HEK293 (cell line): Measurements from ENCODE around the gene SCUBE1.

Experiments
- CTCF ChIA-PET: fragments of 350-600 bp; formaldehyde crosslinking; extraction: SDS; loops from one replicate; lab custom pipeline; 2021; ENCODE audit warnings: antibody characterized with exemption; lab: Yijun Ruan, JAX
- POLR2A ChIA-PET: fragments of 300-600 bp; formaldehyde crosslinking; extraction: SDS; loops from one replicate; lab custom pipeline; 2020; ENCODE audit warnings: antibody characterized with exemption, inconsistent platforms; lab: Yijun Ruan, JAX
- H3K27ac ChIP-seq: fragments of 200-500 bp; sonication (Bioruptor generic); 2 replicates; pipeline ENCODE4 v1.5.1; 2014; ENCODE audit warnings: low read depth, low read length, control low read depth, inconsistent platforms; ENCODE audit errors: extremely low read depth
- H3K36me3 ChIP-seq, 2 experiments: fragments of 200-500 bp in 1 of 2; sonication (Bioruptor generic) in 1 of 2; 1 replicate in 1 of 2; 2 replicates in 1 of 2; pipeline ENCODE4 v1.5.1; 2014 to 2017; ENCODE audit warnings: inconsistent platforms in 2 of 2, low read length in 2 of 2; ENCODE audit not compliant: control insufficient read depth in 2 of 2, insufficient read depth in 1 of 2
- H3K4me1 ChIP-seq: fragments of 200-500 bp; sonication (Bioruptor generic); 2 replicates; pipeline ENCODE4 v1.5.1; 2014; ENCODE audit warnings: mild to moderate bottlenecking, low read length, inconsistent platforms; ENCODE audit not compliant: control insufficient read depth, insufficient read depth
- H3K4me3 ChIP-seq: 2 replicates; pipeline ENCODE4 v1.5.1; 2011; ENCODE audit warnings: low read depth, mild to moderate bottlenecking, control low read depth, low read length, moderate library complexity
- H3K9me3 ChIP-seq: fragments of 200-500 bp; sonication (Bioruptor generic); 2 replicates; pipeline ENCODE4 v1.5.1; 2014; ENCODE audit warnings: low read depth, low read length, inconsistent platforms; ENCODE audit not compliant: control insufficient read depth, insufficient read depth
- BCL11A ChIP-seq: fragments of 450-650 bp; formaldehyde crosslinking; IDR thresholded peaks from 2 replicates; pipeline ENCODE4 v1.5.1; 2016; ENCODE audit warnings: low read depth, missing biosample characterization, missing genetic modification characterization
- EGR2 ChIP-seq: fragments of 450-650 bp; formaldehyde crosslinking; IDR thresholded peaks from 2 replicates; pipeline ENCODE4 v1.5.1; 2016; ENCODE audit warnings: low read depth, missing biosample characterization, missing genetic modification characterization
- GLIS1 ChIP-seq: fragments of 450-650 bp; formaldehyde crosslinking; IDR thresholded peaks from 2 replicates; pipeline ENCODE4 v1.5.1; 2016; ENCODE audit warnings: missing biosample characterization, missing genetic modification characterization
- HOXA7 ChIP-seq: sonication (generic); formaldehyde crosslinking; IDR thresholded peaks from 2 replicates; pipeline ENCODE4 v1.8.1; 2022; ENCODE audit warnings: missing genetic modification reagents, borderline replicate concordance
- INSM2 ChIP-seq: fragments of 450-650 bp; formaldehyde crosslinking; IDR thresholded peaks from 2 replicates; pipeline ENCODE4 v1.5.1; 2016; ENCODE audit warnings: missing biosample characterization, missing genetic modification characterization
- KLF1 ChIP-seq: fragments of 450-650 bp; formaldehyde crosslinking; IDR thresholded peaks from 2 replicates; pipeline ENCODE4 v1.5.1; 2016; ENCODE audit warnings: missing biosample characterization, missing genetic modification characterization
- SCRT1 ChIP-seq: fragments of 450-650 bp; formaldehyde crosslinking; IDR thresholded peaks from 2 replicates; pipeline ENCODE4 v1.5.1; 2016; ENCODE audit warnings: missing biosample characterization, missing genetic modification characterization, borderline replicate concordance
- ZNF114 ChIP-seq: fragments of 450-650 bp; formaldehyde crosslinking; IDR thresholded peaks from 2 replicates; pipeline ENCODE4 v1.5.0; 2017; ENCODE audit warnings: missing biosample characterization, missing genetic modification characterization
- ZNF148 ChIP-seq: fragments of 450-650 bp; formaldehyde crosslinking; IDR thresholded peaks from 2 replicates; pipeline ENCODE4 v1.5.0; 2017; ENCODE audit warnings: missing biosample characterization, missing genetic modification characterization, borderline replicate concordance
- ZNF292 ChIP-seq: fragments of 450-650 bp; formaldehyde crosslinking; IDR thresholded peaks from 2 replicates; pipeline ENCODE4 v1.5.1; 2016; ENCODE audit warnings: low read depth, missing biosample characterization, missing genetic modification characterization, borderline replicate concordance
- ZNF37A ChIP-seq: fragments of 450-650 bp; IDR thresholded peaks from 2 replicates; pipeline ENCODE4 v1.5.1; 2018; ENCODE audit warnings: missing biosample characterization, missing genetic modification characterization
- ZNF530 ChIP-seq: fragments of 450-650 bp; formaldehyde crosslinking; IDR thresholded peaks from 2 replicates; pipeline ENCODE4 v1.5.1; 2016; ENCODE audit warnings: low read depth, missing biosample characterization, missing genetic modification characterization
- ZNF571 ChIP-seq: fragments of 450-650 bp; formaldehyde crosslinking; IDR thresholded peaks from 2 replicates; pipeline ENCODE4 v1.5.0; 2017; ENCODE audit warnings: missing biosample characterization, missing genetic modification characterization
- ZNF600 ChIP-seq: fragments of 450-650 bp; formaldehyde crosslinking; IDR thresholded peaks from 2 replicates; pipeline ENCODE4 v1.5.1; 2016; ENCODE audit warnings: missing biosample characterization, missing genetic modification characterization
- ZNF626 ChIP-seq: fragments of 450-650 bp; sonication (Bioruptor Pico); formaldehyde crosslinking; IDR thresholded peaks from 2 replicates; pipeline ENCODE4 v1.5.1; 2018; ENCODE audit warnings: missing biosample characterization, missing genetic modification characterization, inconsistent platforms
- ZNF701 ChIP-seq: fragments of 450-650 bp; formaldehyde crosslinking; IDR thresholded peaks from 2 replicates; pipeline ENCODE4 v1.5.1; 2016; ENCODE audit warnings: missing biosample characterization, missing genetic modification characterization
- ZNF785 ChIP-seq: fragments of 450-650 bp; formaldehyde crosslinking; IDR thresholded peaks from 2 replicates; pipeline ENCODE4 v1.5.1; 2016; ENCODE audit warnings: missing biosample characterization, missing genetic modification characterization
- ZNF843 ChIP-seq: fragments of 450-650 bp; formaldehyde crosslinking; IDR thresholded peaks from 2 replicates; pipeline ENCODE4 v1.5.1; 2016; ENCODE audit warnings: missing biosample characterization, missing genetic modification characterization
- ZSCAN30 ChIP-seq: fragments of 450-650 bp; IDR thresholded peaks from 2 replicates; pipeline ENCODE4 v1.5.1; 2018; ENCODE audit warnings: missing biosample characterization, mild to moderate bottlenecking, missing genetic modification characterization, moderate library complexity
- TF ChIP-seq, protein P1 (sequence below): fragments of 450-650 bp; formaldehyde crosslinking; IDR thresholded peaks from 2 replicates; pipeline ENCODE4 v1.5.1; 2016; ENCODE audit warnings: missing biosample characterization, missing genetic modification characterization
- TF ChIP-seq, protein P2 (sequence below): fragments of 450-650 bp; formaldehyde crosslinking; IDR thresholded peaks from 2 replicates; pipeline ENCODE4 v1.5.1; 2017; ENCODE audit warnings: missing biosample characterization, missing genetic modification characterization
- TF ChIP-seq, protein P3 (sequence below): fragments of 450-650 bp; formaldehyde crosslinking; IDR thresholded peaks from 2 replicates; pipeline ENCODE4 v1.5.1; 2016; ENCODE audit warnings: missing biosample characterization, missing genetic modification characterization
- TF ChIP-seq, protein P4 (sequence below): fragments of 450-650 bp; formaldehyde crosslinking; IDR thresholded peaks from 2 replicates; pipeline ENCODE4 v1.5.1; 2016; ENCODE audit warnings: missing biosample characterization, missing genetic modification characterization

Gene SCUBE1

DNA sequence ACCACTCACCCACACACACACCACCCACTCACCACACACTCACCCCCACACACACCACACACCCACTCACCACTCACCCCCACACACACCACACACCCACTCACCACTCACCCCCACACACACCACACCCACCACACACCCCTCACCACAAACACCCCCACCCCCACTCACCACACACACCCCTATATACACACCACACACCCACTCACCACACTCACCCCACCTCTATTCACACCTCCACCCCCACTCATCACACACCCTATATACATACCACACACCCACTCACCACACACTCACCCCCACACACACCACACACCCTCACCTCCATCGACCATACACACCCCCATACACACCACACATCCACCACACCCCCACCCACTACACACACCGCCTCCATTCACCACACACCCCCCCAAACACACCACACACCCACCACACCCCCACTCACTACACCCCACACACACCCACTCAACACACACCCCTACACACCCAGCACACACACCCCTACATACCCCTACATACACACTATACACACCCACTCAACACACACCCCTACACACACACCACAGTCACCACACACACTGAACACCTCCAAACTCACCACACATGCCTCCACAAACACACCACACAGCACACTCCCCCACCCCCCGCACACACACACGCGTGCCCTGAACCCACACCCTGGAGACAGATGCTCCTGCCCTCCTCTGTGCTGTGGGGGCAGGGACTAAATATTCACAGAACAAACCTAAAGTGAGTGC lies 137.2 kb downstream of the SCUBE1 start (continued):
- TF ChIP-seq ZNF571 (tag by site-specific recombination): no peak
- TF ChIP-seq, protein P1, sequence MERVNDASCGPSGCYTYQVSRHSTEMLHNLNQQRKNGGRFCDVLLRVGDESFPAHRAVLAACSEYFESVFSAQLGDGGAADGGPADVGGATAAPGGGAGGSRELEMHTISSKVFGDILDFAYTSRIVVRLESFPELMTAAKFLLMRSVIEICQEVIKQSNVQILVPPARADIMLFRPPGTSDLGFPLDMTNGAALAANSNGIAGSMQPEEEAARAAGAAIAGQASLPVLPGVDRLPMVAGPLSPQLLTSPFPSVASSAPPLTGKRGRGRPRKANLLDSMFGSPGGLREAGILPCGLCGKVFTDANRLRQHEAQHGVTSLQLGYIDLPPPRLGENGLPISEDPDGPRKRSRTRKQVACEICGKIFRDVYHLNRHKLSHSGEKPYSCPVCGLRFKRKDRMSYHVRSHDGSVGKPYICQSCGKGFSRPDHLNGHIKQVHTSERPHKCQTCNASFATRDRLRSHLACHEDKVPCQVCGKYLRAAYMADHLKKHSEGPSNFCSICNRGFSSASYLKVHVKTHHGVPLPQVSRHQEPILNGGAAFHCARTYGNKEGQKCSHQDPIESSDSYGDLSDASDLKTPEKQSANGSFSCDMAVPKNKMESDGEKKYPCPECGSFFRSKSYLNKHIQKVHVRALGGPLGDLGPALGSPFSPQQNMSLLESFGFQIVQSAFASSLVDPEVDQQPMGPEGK: peak; percentile 18; the same call in 1 of the 2 replicates
- no peak for TF ChIP-seq SCRT1 (tag by site-specific recombination)
- TF ChIP-seq ZNF292: no peak
- TF ChIP-seq, protein P2, sequence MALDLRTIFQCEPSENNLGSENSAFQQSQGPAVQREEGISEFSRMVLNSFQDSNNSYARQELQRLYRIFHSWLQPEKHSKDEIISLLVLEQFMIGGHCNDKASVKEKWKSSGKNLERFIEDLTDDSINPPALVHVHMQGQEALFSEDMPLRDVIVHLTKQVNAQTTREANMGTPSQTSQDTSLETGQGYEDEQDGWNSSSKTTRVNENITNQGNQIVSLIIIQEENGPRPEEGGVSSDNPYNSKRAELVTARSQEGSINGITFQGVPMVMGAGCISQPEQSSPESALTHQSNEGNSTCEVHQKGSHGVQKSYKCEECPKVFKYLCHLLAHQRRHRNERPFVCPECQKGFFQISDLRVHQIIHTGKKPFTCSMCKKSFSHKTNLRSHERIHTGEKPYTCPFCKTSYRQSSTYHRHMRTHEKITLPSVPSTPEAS (tag by site-specific recombination): peak; percentile 31; the same call in 1 of the 2 replicates
- TF ChIP-seq, protein P3, sequence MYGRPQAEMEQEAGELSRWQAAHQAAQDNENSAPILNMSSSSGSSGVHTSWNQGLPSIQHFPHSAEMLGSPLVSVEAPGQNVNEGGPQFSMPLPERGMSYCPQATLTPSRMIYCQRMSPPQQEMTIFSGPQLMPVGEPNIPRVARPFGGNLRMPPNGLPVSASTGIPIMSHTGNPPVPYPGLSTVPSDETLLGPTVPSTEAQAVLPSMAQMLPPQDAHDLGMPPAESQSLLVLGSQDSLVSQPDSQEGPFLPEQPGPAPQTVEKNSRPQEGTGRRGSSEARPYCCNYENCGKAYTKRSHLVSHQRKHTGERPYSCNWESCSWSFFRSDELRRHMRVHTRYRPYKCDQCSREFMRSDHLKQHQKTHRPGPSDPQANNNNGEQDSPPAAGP (tag by site-specific recombination): 0 out of 2 replicates have a peak, but pooled peaks have one; percentile 13
- TF ChIP-seq ZNF148 (tag by site-specific recombination): no peak
- no peak for TF ChIP-seq ZNF843

GRCh38 chr22:43205261-43205691 lies 137.9 kb downstream of the SCUBE1 start:
- no peaks in the 10 kb centered on the region for H3K4me1 ChIP-seq
- H3K36me3 ChIP-seq: no peaks in the 10 kb centered on the region
- no peak overlapping the region for H3K4me3 ChIP-seq
- ChIA-PET POLR2A (interaction anchor here (0.6 kb wide), 1 partner anchor 18 kb away, joined by 3 read pairs; no protein-coding TSS in a partner anchor), CTCF (interaction anchor here (1.0 to 2.6 kb wide), 2 partner anchors 18 to 23 kb away, joined by 4 to 8 read pairs; no protein-coding TSS in a partner anchor)
- H3K9me3 ChIP-seq: no peaks in the 10 kb centered on the region
- no peak overlapping the region for H3K27ac ChIP-seq
- TF ChIP-seq EGR2: peak; percentile 66; the same call in 1 of the 2 replicates
- peak; percentile 70 for TF ChIP-seq KLF1
- TF ChIP-seq ZNF785 (tag by site-specific recombination): no peak

DNA sequence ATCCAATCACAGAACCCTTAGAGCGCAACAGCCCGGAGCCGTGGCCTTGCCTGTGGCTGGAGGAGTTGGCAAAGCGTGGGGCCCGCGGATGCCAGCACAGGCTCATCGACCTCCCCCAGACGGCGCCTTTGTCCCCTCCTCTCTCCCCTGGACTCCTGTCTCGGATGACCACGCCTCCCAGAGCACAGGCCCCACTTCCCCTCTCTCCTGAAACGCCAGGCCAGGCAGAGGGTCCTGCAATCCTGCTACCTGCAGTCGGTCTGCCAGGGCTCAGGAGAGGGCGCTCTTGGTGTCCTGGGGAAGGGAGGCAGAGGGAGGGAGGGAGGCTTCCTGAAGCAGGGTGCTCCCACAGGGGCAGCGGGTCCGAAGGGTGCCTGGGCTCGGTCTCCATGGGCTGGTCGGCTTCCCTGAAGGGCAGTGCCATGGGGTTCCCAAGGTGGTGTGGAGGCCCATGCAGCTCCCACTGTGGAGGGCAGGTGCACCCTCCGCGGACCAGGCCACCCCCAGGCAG lies 139.6 kb downstream of the SCUBE1 start:
- Histone ChIP-seq H3K4me1 (no peaks in the 10 kb centered on the region), H3K27ac (no peak overlapping the region), H3K9me3 (no peaks in the 10 kb centered on the region), H3K36me3 (no peaks in the 10 kb centered on the region), H3K4me3 (no peak overlapping the region)
- CTCF ChIA-PET: interaction anchor here (0.5 to 2.6 kb wide), 5 partner anchors 9 to 686 kb away, joined by 3 to 8 read pairs (median 3); no protein-coding TSS in a partner anchor
- POLR2A ChIA-PET: interaction anchor here (3.9 kb wide), 1 partner anchor 16 kb away, joined by 20 read pairs; no protein-coding TSS in a partner anchor
- no peak for TF ChIP-seq BCL11A (tag by site-specific recombination)
- TF ChIP-seq ZNF114 (tag by site-specific recombination): no peak
- TF ChIP-seq ZNF701 (tag by site-specific recombination): no peak
- no peak for TF ChIP-seq ZNF37A (tag by site-specific recombination)
- no peak for TF ChIP-seq ZNF600 (tag by site-specific recombination)
- TF ChIP-seq ZSCAN30 (tag by site-specific recombination): no peak
- no peak for TF ChIP-seq ZNF626
- TF ChIP-seq, protein P4, sequence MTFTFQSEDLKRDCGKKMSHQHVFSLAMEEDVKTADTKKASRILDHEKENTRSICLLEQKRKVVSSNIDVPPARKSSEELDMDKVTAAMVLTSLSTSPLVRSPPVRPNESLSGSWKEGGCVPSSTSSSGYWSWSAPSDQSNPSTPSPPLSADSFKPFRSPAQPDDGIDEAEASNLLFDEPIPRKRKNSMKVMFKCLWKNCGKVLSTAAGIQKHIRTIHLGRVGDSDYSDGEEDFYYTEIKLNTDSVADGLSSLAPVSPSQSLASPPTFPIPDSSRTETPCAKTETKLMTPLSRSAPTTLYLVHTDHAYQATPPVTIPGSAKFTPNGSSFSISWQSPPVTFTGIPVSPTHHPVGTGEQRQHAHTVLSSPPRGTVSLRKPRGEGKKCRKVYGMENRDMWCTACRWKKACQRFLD (tag by site-specific recombination): no peak
- no peak for TF ChIP-seq GLIS1 (tag by site-specific recombination)
- TF ChIP-seq INSM2 (tag by site-specific recombination): no peak
- no peak for TF ChIP-seq ZNF530
- TF ChIP-seq HOXA7 (CRISPR knock-in tag): no peak
